ENCODE measurements around the gene FAM107B. TPM values are rescaled to one million over a fixed set of nuclear protein-coding genes. Genes with fewer than 3 reads are reported as not detected.

The FAM107B gene
- total and polyA plus RNA-seq, 2 experiments from 2014 or later: 3.4 to 5.2 TPM

DNA sequence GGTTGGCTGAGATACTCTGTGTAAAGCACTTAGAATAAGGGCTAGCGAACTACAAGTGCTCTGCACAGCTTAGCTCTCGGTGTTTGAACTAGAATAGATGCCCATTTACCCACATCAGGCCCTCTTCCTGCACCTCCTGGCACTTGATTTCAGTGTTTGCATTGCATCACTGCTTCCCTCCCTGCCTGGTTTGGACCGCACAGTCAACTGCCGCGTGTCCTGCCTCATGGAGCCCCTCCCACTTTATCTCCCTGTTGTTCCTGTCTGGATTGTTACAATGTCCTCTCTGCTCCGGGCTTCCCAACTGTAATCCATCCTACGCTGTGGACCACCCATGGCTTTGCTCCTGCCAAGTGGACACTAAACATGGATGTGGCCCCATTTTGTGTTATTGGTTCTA lies 2.3 kb downstream of the FAM107B start:
- Histone ChIP-seq H3K4me3 (no peak overlapping the region), H3K27ac (no peak overlapping the region), H3K4me2 (ENCODE audit: unreplicated experiment) (no peak overlapping the region), H3F3A (ENCODE audit: insufficient read depth) (no peaks in the 10 kb centered on the region), H3K4me1 (ENCODE audit: insufficient read depth) (no peaks in the 10 kb centered on the region), H3K9ac (no peak overlapping the region), H3K36me3 (ENCODE audit: low read depth) (no peaks in the 10 kb centered on the region), H3K79me2 (ENCODE audit: insufficient read depth) (no peaks in the 10 kb centered on the region), H2AFZ (no peak overlapping the region), H3K9me3 (ENCODE audit: low read depth) (no peaks in the 10 kb centered on the region), H3K9me2 (ENCODE audit: insufficient read depth) (no peaks in the 10 kb centered on the region), H4K20me1 (ENCODE audit: insufficient read depth) (no peaks in the 10 kb centered on the region), H3K27me3 (replicated peaks; ENCODE audit: insufficient read depth) (peaks cover 23% of the 10 kb centered on the region)
- in situ Hi-C loops (cut with MboI): no loop called here
- WGBS, 2 experiments (ENCODE audit: low coverage in 1 of 2, low lambda C conversion rate in 2 of 2, missing lambda C conversion rate in 2 of 2): 68 to 71% methylated on average over 7 of the region's 7 CpGs
- TF ChIP-seq EZH2 (IDR thresholded peaks at IDR 0.05; ENCODE audit: insufficient read depth, poor library complexity, severe bottlenecking): no peak
- no peak for TF ChIP-seq EZH2phosphoT487 (IDR thresholded peaks at IDR 0.05; ENCODE audit: insufficient read depth, low read depth)
- no peak for DNase-seq

DNA sequence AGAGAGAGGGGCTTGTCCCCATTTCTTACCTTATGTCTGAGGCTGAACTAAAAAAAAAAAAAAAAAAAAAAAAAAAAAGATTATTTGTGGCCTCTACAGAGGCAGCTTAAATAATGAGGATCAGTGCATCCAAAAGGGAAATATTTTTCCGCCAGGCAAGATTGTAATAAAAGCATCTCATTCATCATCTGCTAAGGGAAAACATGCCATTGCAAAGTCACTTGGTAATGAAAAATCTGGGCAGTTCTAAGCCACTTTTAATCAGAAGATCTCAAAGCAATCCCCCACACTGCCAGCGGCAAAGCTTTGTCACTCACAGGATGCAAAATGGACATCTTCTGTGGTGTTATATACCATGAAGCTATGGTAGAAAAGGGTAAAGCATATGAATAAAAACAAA lies 3.8 kb downstream of the FAM107B start:
- WGBS, 2 experiments (ENCODE audit: low coverage in 1 of 2, low lambda C conversion rate in 2 of 2, missing lambda C conversion rate in 2 of 2): 75 to 81% methylated on average over 2 of the region's 2 CpGs
- no peak overlapping the region for H3K4me2 ChIP-seq (ENCODE audit: unreplicated experiment)
- no peaks in the 10 kb centered on the region for H3K36me3 ChIP-seq (ENCODE audit: low read depth)
- no peak overlapping the region for H2AFZ ChIP-seq
- no peak for TF ChIP-seq EZH2 (IDR thresholded peaks at IDR 0.05; ENCODE audit: insufficient read depth, poor library complexity, severe bottlenecking)
- TF ChIP-seq EZH2phosphoT487 (IDR thresholded peaks at IDR 0.05; ENCODE audit: insufficient read depth, low read depth): no peak
- DNase-seq: no peak
- H3K79me2 ChIP-seq (ENCODE audit: insufficient read depth): no peaks in the 10 kb centered on the region
- peaks cover 33% of the 10 kb centered on the region for H3K27me3 ChIP-seq (replicated peaks; ENCODE audit: insufficient read depth)
- no peaks in the 10 kb centered on the region for H3F3A ChIP-seq (ENCODE audit: insufficient read depth)
- no peaks in the 10 kb centered on the region for H4K20me1 ChIP-seq (ENCODE audit: insufficient read depth)
- H3K4me3 ChIP-seq: no peak overlapping the region
- H3K9me2 ChIP-seq (ENCODE audit: insufficient read depth): no peaks in the 10 kb centered on the region
- in situ Hi-C loops (cut with MboI): no loop called here
- H3K9me3 ChIP-seq (ENCODE audit: low read depth): no peaks in the 10 kb centered on the region
- no peaks in the 10 kb centered on the region for H3K4me1 ChIP-seq (ENCODE audit: insufficient read depth)
- no peak overlapping the region for H3K9ac ChIP-seq
- no peak overlapping the region for H3K27ac ChIP-seq

DNA sequence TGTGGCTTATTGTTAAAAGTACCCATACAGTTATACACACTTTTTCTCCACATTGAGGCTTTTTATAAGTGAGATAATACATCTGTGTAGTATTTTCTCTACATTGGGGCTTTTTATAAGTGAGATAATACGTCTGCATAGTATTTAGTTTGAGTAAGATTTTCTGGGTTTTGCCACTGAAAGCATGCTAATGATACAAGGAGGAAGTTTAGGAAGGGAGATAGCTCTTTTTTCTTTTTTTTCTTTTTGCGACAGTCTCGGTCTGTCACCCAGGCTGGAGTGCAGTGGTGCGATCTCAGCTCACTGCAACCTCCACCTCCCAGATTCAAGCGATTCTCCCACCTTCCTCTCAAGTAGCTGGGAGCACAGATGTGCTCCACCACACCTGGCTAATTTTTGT lies 13.3 kb downstream of the FAM107B start:
- no peak overlapping the region for H3K27ac ChIP-seq
- H3K36me3 ChIP-seq (ENCODE audit: low read depth): no peaks in the 10 kb centered on the region
- no peak for DNase-seq
- H3K27me3 ChIP-seq (replicated peaks; ENCODE audit: insufficient read depth): peaks cover 29% of the 10 kb centered on the region
- no peak overlapping the region for H3K4me3 ChIP-seq
- TF ChIP-seq EZH2phosphoT487 (IDR thresholded peaks at IDR 0.05; ENCODE audit: insufficient read depth, low read depth) (no peak), EZH2 (IDR thresholded peaks at IDR 0.05; ENCODE audit: insufficient read depth, poor library complexity, severe bottlenecking) (no peak)
- 52 to 65% methylated on average over 5 of the region's 5 CpGs for WGBS, 2 experiments (ENCODE audit: low coverage in 1 of 2, low lambda C conversion rate in 2 of 2, missing lambda C conversion rate in 2 of 2)
- no peak overlapping the region for H3K9ac ChIP-seq
- H3F3A ChIP-seq (ENCODE audit: insufficient read depth): no peaks in the 10 kb centered on the region
- no peaks in the 10 kb centered on the region for H3K79me2 ChIP-seq (ENCODE audit: insufficient read depth)
- H3K4me2 ChIP-seq (ENCODE audit: unreplicated experiment): no peak overlapping the region
- in situ Hi-C loops (cut with MboI): no loop called here
- no peak overlapping the region for H2AFZ ChIP-seq
- no peaks in the 10 kb centered on the region for H3K9me3 ChIP-seq (ENCODE audit: low read depth)
- H4K20me1 ChIP-seq (ENCODE audit: insufficient read depth): no peaks in the 10 kb centered on the region
- no peaks in the 10 kb centered on the region for H3K4me1 ChIP-seq (ENCODE audit: insufficient read depth)
- H3K9me2 ChIP-seq (ENCODE audit: insufficient read depth): no peaks in the 10 kb centered on the region

DNA sequence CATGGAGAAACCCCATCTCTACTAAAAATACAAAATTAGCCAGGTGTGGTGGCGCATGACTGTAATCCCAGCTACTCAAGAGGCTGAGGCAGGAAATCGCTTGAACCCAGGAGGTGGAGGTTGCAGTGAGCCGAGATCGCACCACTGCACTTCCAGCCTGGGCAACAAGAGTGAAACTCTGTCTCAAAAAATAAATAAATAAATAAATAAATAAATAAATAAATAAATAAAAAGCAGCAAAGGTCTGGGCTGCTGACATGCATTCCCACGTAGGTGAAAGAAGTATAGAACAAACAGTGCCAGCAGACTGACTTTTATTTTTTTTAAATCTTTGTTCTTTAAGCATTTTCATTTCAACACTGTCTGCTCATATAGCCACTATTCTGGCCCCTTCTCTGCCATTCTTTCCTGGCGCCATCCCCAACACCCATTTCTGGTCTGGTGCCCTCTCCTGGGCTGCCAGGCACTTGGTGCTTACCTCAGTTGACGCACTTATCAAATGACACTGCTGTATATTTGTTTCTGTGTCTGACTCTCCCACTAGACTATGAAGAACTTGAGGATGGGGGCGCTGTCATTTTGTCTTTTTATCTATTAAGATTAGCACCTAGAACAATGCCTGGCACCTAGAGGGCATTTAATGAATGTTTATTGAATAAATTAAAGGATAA lies 15.6 kb downstream of the FAM107B start:
- Histone ChIP-seq H3K4me1 (ENCODE audit: insufficient read depth) (no peaks in the 10 kb centered on the region), H3K9me2 (ENCODE audit: insufficient read depth) (no peaks in the 10 kb centered on the region), H4K20me1 (ENCODE audit: insufficient read depth) (no peaks in the 10 kb centered on the region), H3K27ac (no peak overlapping the region), H2AFZ (no peak overlapping the region), H3K4me3 (no peak overlapping the region), H3K9me3 (ENCODE audit: low read depth) (no peaks in the 10 kb centered on the region), H3K36me3 (ENCODE audit: low read depth) (no peaks in the 10 kb centered on the region), H3K79me2 (ENCODE audit: insufficient read depth) (no peaks in the 10 kb centered on the region), H3K27me3 (replicated peaks; ENCODE audit: insufficient read depth) (peaks cover 19% of the 10 kb centered on the region), H3K9ac (no peak overlapping the region), H3F3A (ENCODE audit: insufficient read depth) (no peaks in the 10 kb centered on the region), H3K4me2 (ENCODE audit: unreplicated experiment) (no peak overlapping the region)
- in situ Hi-C loops (cut with MboI): no loop called here
- 81 to 83% methylated on average over 8 of the region's 8 CpGs for WGBS, 2 experiments (ENCODE audit: low coverage in 1 of 2, low lambda C conversion rate in 2 of 2, missing lambda C conversion rate in 2 of 2)
- no peak for DNase-seq
- TF ChIP-seq EZH2phosphoT487 (IDR thresholded peaks at IDR 0.05; ENCODE audit: insufficient read depth, low read depth): no peak
- no peak for TF ChIP-seq EZH2 (IDR thresholded peaks at IDR 0.05; ENCODE audit: insufficient read depth, poor library complexity, severe bottlenecking)

Measured in GM23248 (cell line).